Natural killer cell treated with Interleukin-12 subunit alpha and Interleukin-12 subunit beta and Interleukin-15 and Interleukin-18, amount 100 ng/mL, for 72 hours (primary cell): ENCODE measurements around the gene KRTDAP. TPM values are rescaled to one million over a fixed set of nuclear protein-coding genes. Genes with fewer than 3 reads are reported as not detected.

Source experiments
- ATAC-seq, 2 donors: fragments of 150-1000 bp; cut with Tn5 transposase in 1 of 2; sonication (Bioruptor Pico), chemical (Tn5 transposase) in 1 of 2; 2 replicates each; pipeline ENCODE4 v1.10.0; 2021
- DNase-seq: peaks from one replicate; pipeline ENCODE4 v3.0.0; 2022; ENCODE audit warnings: low spot score
- H3K27ac Mint-ChIP-seq, 2 donors: 1 replicate in 1 of 2; 2 replicates in 1 of 2; pipeline ENCODE4 v1.8.0; 2022; ENCODE audit warnings: mixed read lengths in 2 of 2, mild to moderate bottlenecking in 1 of 2, moderate library complexity in 1 of 2
- H3K27me3 Mint-ChIP-seq, 2 donors: 1 replicate in 1 of 2; 2 replicates in 1 of 2; pipeline ENCODE4 v1.8.0; 2022; ENCODE audit warnings: mixed read lengths in 2 of 2
- H3K36me3 Mint-ChIP-seq: one replicate; pipeline ENCODE4 v1.8.0; 2022; ENCODE audit warnings: mixed read lengths
- H3K4me1 Mint-ChIP-seq, 2 donors: 1 replicate in 1 of 2; 2 replicates in 1 of 2; pipeline ENCODE4 v1.8.0; 2022; ENCODE audit warnings: low read depth in 2 of 2, mixed read lengths in 2 of 2, mild to moderate bottlenecking in 1 of 2
- H3K4me3 Mint-ChIP-seq: one replicate; pipeline ENCODE4 v1.8.0; 2022; ENCODE audit warnings: mixed read lengths
- H3K9me3 Mint-ChIP-seq: 2 replicates; pipeline ENCODE4 v1.8.0; 2022; ENCODE audit warnings: mixed read lengths
- total RNA-seq, 2 donors: library from RNA; stranded (reverse); gene quantifications; one replicate each; pipeline ENCODE4 v1.2.3, GENCODE V29; 2022

KRTDAP gene, protein sequence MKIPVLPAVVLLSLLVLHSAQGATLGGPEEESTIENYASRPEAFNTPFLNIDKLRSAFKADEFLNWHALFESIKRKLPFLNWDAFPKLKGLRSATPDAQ
- not detected for total RNA-seq

DNA sequence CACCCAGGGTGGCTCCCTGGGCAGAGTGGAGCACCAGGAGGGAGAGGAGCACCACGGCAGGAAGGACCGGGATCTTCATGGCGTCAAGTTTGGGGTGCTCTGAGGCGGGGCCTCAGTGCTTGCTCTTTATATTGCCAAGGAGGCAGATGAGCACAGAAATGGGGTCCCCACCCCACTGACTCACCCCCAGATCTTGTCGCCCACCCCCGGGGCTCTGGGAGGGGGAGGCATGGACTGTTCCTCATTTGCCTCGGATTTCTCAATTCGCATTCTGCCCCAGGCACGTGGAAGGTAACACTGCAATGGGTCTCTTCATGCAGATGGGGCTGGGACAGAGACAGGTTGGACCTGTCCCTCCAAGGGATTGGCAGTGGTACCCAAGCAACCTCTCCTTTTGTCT, at the start of gene KRTDAP:
KRTDAP (minus strand) TSS at position 101 of the 400 bp plus-strand sequence; CDS start at position 79, 22 bp downstream.
- Mint-ChIP-seq H3K27me3 (peaks cover 21 to 37% of the 10 kb centered on the region in 2 donors), H3K27ac (no peak within 1 kb of the TSS), H3K36me3 (no peaks in the 10 kb centered on the region), H3K4me3 (no peak within 1 kb of the TSS), H3K4me1 (peaks cover 0 to 6% of the 10 kb centered on the region in 2 donors), H3K9me3 (no peaks in the 10 kb centered on the region)
- no peak for ATAC-seq
- DNase-seq: no peak

DNA sequence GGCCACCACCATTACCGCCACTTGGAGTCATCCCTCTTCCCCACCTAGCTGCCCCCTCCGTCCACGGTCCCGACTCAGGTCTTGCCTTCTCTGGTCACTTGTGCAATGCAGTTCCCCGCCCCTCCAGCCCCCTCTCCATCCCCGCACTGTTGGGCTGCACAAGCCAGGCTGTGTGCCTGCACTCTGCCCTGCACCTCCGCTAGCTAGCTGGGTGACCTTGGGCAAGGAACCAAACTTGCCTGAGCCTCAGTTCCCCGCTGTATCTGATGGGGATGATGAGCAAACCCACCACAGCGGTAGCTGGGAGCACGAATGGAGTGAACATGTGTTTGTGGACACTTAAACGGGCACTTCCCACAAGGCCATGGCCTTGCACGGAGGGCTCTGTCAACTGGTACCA, 49.6 kb upstream of the KRTDAP start:
- ATAC-seq (no peak), DNase-seq (no peak)
- no peaks in the 10 kb centered on the region for H3K36me3 Mint-ChIP-seq
- no peaks in the 10 kb centered on the region for H3K27me3 Mint-ChIP-seq
- H3K4me1 Mint-ChIP-seq: peaks cover 11 to 18% of the 10 kb centered on the region in 2 donors
- H3K4me3 Mint-ChIP-seq: no peak overlapping the region
- no peak overlapping the region for H3K27ac Mint-ChIP-seq
- H3K9me3 Mint-ChIP-seq: no peaks in the 10 kb centered on the region

DNA sequence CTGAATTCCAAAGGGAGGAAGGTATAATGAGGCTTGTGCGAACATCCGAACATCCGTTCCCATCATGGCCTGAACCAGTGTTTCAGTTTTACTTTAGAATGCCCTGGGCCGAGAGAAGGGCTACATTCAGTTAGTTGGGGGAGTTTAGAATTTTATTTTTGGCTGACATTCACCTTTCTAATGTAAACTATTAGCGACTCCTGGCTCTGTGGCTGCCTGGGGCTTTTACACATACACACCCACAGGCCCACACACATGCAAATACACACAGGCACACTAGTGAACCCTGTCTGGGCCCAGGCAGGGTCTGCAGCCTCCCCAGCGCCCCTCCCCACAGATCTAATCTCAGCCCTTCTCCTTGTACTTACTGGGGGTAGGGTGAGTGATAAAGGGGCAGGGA, 49.0 kb upstream of the KRTDAP start:
- peaks cover 5 to 12% of the 10 kb centered on the region in 2 donors for H3K4me1 Mint-ChIP-seq
- no peak overlapping the region for H3K4me3 Mint-ChIP-seq
- no peaks in the 10 kb centered on the region for H3K36me3 Mint-ChIP-seq
- no peak for DNase-seq
- H3K9me3 Mint-ChIP-seq: no peaks in the 10 kb centered on the region
- no peak overlapping the region for H3K27ac Mint-ChIP-seq
- H3K27me3 Mint-ChIP-seq: no peaks in the 10 kb centered on the region
- ATAC-seq: no peak

DNA sequence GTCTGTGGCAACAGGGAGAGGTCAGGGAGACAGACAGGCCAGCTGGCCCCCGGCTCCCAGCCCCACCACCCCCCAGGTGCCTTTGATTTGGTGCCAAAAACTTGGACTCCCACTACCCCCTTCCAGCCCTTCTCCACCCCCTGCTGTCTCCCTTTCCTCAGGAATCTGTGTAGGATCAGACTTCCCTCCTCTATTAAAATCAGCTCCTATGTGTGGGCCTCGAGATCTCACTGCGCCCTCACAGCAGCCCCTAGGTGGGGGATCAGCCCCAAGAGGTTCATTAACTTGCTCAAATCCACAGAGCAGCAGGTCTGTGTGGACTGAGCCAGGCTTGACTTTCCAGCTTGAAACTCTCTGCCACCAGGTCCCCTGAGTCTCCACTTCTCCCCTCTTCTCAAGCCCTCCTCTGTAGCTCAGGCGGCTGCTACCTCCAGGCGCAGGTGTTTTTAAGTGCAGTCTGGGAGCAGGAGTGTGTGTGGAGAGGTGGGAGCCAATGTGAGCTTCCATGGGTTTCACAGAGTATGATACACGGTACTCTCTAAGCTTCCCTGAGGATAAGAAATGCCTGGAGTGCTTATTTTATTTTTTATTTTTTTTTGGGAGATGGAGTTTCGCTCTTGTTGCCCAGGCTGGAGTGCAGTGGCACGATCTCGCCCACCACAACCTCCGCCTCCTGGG, 44.7 kb upstream of the KRTDAP start:
- no peak overlapping the region for H3K4me3 Mint-ChIP-seq
- no peak overlapping the region for H3K27ac Mint-ChIP-seq

DNA sequence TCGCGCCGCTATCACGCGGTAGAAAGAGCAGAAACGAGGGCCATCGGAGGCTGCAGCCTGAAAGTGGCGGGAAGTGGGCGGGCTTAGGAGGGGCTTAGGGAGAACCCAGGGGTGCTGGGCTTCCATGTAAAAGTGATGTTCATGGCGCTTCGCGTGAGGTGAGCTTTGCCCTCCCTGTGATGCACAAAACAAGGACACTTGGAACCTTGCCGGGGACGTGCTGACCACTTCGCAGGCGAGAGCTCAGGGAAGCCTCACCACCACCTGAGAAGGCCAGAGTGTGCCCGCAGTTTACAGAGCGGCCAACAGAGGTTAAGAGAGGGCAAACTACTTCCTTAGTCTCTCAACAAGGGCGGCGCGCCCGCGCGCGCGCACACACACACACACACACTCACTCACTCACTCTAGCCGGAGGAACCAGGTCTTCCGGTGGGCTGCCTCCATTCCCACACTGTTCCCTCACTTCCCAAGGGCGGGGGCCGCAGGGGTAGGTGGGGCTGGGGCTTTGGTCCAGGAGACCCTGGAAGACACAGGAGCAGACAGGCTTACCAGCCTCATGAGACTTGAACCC, 43.6 kb upstream of the KRTDAP start:
- Mint-ChIP-seq H3K27ac (no peak overlapping the region), H3K4me1 (peaks cover 13 to 18% of the 10 kb centered on the region in 2 donors), H3K36me3 (no peaks in the 10 kb centered on the region), H3K4me3 (peak overlapping the region; percentile 27), H3K27me3 (peaks cover 13 to 21% of the 10 kb centered on the region in 2 donors), H3K9me3 (no peaks in the 10 kb centered on the region)
- no peak for DNase-seq
- ATAC-seq: peak; percentile 64 to 75

More for the DNA sequence above, 44.7 kb upstream of the KRTDAP start:
- Mint-ChIP-seq H3K9me3 (no peaks in the 10 kb centered on the region), H3K27me3 (peaks cover 11 to 17% of the 10 kb centered on the region in 2 donors), H3K4me1 (peaks cover 13 to 18% of the 10 kb centered on the region in 2 donors), H3K36me3 (no peaks in the 10 kb centered on the region)
- ATAC-seq (no peak), DNase-seq (no peak)

DNA sequence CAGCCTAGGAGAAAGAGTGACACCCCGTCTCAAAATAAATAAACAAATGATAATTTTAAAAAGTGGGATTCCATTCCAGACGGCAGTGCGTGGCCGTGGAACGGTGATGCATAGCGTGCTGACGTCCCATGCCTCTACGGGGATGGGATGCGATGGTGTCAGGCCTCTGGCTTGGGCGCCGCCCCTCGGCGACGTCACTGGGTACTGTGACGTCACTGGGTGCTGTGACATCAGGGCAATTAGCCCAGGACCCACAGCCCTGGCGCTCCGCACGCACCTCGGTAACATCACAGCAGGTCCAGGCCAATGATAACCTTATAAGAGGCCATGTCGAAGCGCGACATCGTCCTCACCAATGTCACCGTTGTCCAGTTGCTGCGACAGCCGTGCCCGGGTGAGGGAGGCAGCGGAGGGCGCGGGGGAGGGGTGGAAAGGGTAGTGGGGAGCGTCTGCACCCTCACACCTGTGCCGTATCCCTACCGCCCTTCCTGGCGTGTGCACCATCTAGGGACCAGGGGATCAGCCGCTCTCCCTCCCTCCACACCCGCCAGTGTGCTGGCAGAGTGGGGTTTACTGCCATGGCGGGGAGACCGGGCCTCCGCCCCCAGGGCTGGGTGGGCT, 43.0 kb upstream of the KRTDAP start, which contains the start of gene GAPDHS:
GAPDHS (plus strand) TSS at position 256 of the 621 bp plus-strand sequence; CDS start at position 328, 72 bp downstream.
- ATAC-seq: peak in 1 of 2 donors; percentile 13
- Mint-ChIP-seq H3K9me3 (no peaks in the 10 kb centered on the region), H3K4me1 (peaks cover 13 to 18% of the 10 kb centered on the region in 2 donors), H3K36me3 (no peaks in the 10 kb centered on the region), H3K27me3 (peaks cover 18 to 27% of the 10 kb centered on the region in 2 donors), H3K4me3 (peak within 1 kb of the TSS; percentile 27), H3K27ac (no peak within 1 kb of the TSS)
- no peak for DNase-seq

DNA sequence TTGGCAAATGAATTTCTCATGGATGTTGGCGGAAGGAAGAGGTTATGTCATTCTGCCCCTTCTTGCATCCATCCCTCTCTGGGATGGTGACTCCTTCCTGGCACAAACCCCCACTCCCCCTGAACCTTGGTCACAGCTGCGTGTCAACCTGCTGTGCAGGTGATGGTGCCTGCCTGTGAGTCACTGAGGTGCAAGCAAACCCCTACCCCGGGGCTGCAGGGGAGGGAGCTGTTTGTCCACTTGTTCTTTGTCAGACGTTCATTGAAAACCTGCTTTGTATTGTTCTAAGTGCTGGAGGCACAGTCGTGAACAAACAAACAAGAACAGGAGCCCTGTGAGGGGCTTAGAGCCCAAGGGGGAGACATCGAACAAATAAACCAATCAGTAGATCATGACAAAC, 41.0 kb upstream of the KRTDAP start:
- H3K4me3 Mint-ChIP-seq: no peak overlapping the region
- H3K27me3 Mint-ChIP-seq: peaks cover 26 to 27% of the 10 kb centered on the region in 2 donors
- no peak overlapping the region for H3K27ac Mint-ChIP-seq
- H3K9me3 Mint-ChIP-seq: no peaks in the 10 kb centered on the region
- H3K36me3 Mint-ChIP-seq: no peaks in the 10 kb centered on the region
- peaks cover 8 to 12% of the 10 kb centered on the region in 2 donors for H3K4me1 Mint-ChIP-seq
- ATAC-seq: no peak
- DNase-seq: no peak

DNA sequence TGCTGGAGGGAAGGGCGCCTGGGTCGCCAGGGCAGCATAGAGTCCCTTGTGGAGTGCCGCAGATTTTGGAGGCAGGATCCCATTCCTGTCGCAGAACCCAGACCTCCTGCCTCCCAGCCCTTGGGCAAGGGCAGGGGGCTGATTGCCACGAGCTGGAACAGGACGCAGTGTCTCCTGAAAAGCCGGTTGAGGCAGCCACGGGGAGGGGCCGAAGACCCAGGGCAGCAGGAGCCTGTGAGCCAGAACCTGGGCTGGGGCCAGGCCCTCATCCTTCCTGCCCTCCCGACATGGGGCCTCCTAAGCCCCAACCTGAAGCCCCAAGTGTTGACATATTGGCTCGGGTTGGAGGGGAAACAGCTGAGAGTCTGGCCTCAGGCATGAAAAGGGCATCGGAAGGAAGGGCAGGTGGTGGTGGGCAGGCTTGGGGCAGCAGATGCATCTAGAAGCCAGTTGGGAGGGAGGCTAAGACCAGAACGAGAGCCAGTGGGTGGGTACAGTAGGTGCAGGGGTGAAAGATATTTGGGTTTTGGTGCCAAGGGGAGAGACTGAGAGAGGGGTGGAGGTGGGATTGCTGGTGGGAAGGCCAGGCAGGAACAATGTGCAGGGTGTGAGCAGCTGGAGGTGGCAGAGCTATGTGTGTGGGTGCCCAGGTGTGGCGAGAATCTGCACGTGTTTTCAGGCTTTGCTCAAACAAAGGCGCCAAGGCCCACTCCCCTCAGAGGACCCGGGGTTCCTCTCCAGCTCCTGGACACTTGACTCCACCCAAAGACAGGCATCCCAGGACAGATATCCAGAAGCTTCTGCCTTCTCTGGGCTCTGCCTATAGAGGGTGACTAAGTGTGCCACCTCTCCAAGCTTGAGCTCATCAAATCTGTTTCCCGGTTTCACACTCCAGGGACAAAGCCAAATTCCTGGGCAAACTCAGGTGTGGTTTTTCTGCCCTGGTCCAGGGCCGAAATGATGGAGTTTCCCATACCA, 39.3 kb upstream of the KRTDAP start:
- Mint-ChIP-seq H3K4me3 (no peak overlapping the region), H3K9me3 (no peaks in the 10 kb centered on the region), H3K27me3 (peaks cover 26 to 27% of the 10 kb centered on the region in 2 donors), H3K36me3 (no peaks in the 10 kb centered on the region), H3K27ac (no peak overlapping the region), H3K4me1 (peaks cover 8 to 11% of the 10 kb centered on the region in 2 donors)
- ATAC-seq (peak in 1 of 2 donors; percentile 17), DNase-seq (no peak)

DNA sequence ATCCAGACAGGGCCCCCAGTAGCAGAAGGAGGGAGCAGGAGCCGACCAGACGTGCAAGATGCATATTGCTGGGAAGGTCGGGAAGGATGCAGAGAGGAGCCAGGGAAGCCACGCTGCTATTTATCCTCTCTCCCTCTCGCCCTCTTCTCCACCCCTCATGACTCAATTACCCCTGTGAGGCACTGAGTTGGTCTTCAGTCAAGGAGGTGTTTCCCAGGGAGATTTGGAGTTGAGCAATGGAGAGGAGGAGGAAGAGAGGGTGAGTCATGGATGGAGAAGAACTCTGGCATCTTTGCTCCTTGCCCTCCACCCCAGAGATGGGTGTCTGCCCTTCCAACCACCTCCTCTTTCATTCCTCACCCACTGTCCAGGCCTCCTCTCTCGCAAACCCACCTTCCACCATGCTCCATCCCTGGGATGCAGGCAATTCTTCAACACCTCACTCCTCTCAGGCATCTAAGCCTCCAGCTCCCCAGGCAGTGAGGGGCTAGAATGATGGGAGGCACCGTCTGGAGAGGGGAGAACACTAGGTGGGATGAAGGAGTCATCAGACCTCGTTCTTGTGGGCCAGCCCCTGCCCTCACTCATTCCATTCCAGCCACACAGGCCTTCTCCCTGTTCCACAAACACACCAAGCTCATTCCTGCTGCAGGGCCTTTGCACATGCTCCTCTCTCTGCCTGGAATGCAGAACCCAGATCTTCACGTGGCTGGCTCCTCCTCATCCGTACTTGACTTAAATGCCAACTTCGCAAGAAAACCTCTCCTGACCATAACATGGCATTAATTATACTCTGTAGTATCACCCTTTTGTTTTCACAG, 38.2 kb upstream of the KRTDAP start, which contains the start of gene SBSN:
SBSN (minus strand) TSS at position 94 of the 821 bp plus-strand sequence; CDS start at position 64, 30 bp downstream.
- Mint-ChIP-seq H3K9me3 (no peaks in the 10 kb centered on the region), H3K27me3 (peaks cover 26 to 27% of the 10 kb centered on the region in 2 donors), H3K4me3 (no peak within 1 kb of the TSS), H3K27ac (no peak within 1 kb of the TSS), H3K4me1 (peaks cover 7 to 8% of the 10 kb centered on the region in 2 donors), H3K36me3 (no peaks in the 10 kb centered on the region)
- no peak for DNase-seq
- ATAC-seq: no peak

DNA sequence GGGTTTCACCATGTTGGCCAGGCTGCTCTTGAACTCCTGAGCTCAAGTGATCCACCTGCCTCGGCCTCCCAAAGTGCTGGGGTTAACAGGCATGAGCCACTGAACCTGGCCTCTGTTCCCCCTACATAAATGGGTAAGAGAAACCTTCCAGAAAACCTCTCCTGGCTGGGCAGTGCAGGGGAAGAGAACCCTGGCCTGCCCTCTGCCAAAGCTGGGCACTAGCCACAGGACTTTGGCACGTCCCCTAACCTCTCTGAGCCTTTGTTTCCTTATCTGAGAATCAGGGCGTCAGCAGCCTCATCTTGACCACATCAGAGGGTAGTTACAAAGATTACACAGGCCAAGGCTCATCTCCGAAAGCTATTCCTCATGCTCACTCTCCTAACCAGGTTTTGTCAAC, 35.6 kb upstream of the KRTDAP start:
- no peaks in the 10 kb centered on the region for H3K36me3 Mint-ChIP-seq
- H3K9me3 Mint-ChIP-seq: no peaks in the 10 kb centered on the region
- H3K27ac Mint-ChIP-seq: no peak overlapping the region
- DNase-seq (no peak), ATAC-seq (no peak)
- no peak overlapping the region for H3K4me3 Mint-ChIP-seq
- peaks cover 0 to 2% of the 10 kb centered on the region in 2 donors for H3K4me1 Mint-ChIP-seq
- peaks cover 11 to 15% of the 10 kb centered on the region in 2 donors for H3K27me3 Mint-ChIP-seq

DNA sequence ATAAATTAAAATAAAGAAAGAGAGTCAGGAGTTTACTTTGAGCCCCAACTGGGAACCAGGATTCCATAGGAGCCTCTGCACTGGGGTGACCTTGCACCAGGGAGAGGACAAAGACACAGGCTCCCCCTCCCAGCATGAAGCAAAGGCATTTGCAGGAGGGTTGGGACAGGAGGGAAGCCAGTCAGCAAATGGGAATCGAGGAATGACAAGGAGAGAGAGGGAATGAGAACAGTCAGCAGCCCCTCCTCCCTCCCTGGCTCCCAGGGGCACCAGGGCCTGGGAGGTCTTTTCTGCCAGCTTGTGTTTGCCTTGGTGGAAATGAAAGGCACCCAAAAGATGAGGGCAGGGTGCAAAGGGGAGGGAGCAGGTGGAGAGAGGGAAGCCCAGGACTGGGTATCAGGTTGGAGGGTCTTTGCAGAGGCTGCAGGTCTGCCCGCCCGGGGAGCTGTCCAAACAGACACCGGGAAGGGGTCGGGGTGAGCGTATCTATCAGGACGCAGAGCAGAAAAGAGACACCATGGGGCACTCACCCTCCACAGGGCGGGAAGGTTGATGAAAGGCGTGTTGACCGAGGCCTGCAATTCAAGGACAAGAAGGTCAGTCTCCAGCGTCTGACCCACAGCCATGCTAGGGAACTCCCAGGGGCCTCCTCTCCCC, 34.0 kb upstream of the KRTDAP start:
- DNase-seq (no peak), ATAC-seq (no peak)
- H3K27ac Mint-ChIP-seq: no peak overlapping the region
- peaks cover 0 to 2% of the 10 kb centered on the region in 2 donors for H3K4me1 Mint-ChIP-seq
- no peaks in the 10 kb centered on the region for H3K36me3 Mint-ChIP-seq
- no peaks in the 10 kb centered on the region for H3K9me3 Mint-ChIP-seq
- peaks cover 13 to 19% of the 10 kb centered on the region in 2 donors for H3K27me3 Mint-ChIP-seq
- H3K4me3 Mint-ChIP-seq: no peak overlapping the region

DNA sequence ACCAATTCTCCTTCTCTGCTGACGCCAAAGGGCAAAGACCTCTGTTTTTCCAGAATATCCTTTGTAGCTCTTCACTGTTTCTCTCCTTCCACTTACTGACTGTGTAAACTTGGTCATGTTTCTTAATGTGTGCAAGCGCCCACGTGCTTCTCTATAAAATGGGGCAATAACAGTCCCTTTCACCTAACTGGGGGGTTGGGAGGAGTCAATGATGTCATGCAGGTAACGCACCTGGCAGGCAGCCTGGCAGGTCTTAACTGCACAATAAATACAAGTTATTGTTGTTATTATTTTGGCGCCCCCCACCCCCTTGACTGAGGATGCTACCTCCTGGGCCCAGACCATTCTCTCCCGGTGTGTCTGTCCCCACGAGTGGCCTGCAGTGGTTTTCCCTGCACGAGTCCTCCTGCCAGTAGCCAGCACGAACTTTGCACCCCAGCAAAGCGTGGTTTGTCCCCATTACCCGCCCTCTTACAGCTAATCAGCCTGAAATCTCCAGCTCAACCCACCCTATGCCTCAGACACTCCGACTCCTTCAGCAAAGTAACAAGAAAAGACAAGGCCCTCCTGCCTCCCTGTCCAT, 32.6 kb upstream of the KRTDAP start:
- H3K4me1 Mint-ChIP-seq: peaks cover 0 to 2% of the 10 kb centered on the region in 2 donors
- no peaks in the 10 kb centered on the region for H3K9me3 Mint-ChIP-seq
- H3K36me3 Mint-ChIP-seq: no peaks in the 10 kb centered on the region
- H3K4me3 Mint-ChIP-seq: no peak overlapping the region
- no peak overlapping the region for H3K27ac Mint-ChIP-seq
- peaks cover 6% of the 10 kb centered on the region in 2 donors for H3K27me3 Mint-ChIP-seq
- ATAC-seq (no peak), DNase-seq (no peak)
